ENCODE results near the gene LTV1.
"Not testable (repeated sequence)": the region's sequence is repeated elsewhere in the genome, so short reads cannot be mapped to it uniquely, and the experiment has no call there.

The LTV1 gene

GRCh38 chr6:143842902-143843676 is at the start of gene LTV1:
Gene LTV1 (plus strand): TSS chr6:143843338. CDS start chr6:143843478, 140 bp downstream.
- peak; percentile 86 for DNase-seq (ENCODE audit: low read depth)

- not testable (repeated sequence) for DNase-seq (ENCODE audit: low read depth)
Measured at GRCh38 chr6:143796551-143796950, 46.6 kb upstream of the LTV1 start.

- not testable (repeated sequence) for DNase-seq (ENCODE audit: low read depth)
Measured at GRCh38 chr6:143798487-143798886, 44.7 kb upstream of the LTV1 start.

- DNase-seq (ENCODE audit: low read depth): no peak
Measured at GRCh38 chr6:143802833-143803565, 40.1 kb upstream of the LTV1 start.

- no peak for DNase-seq (ENCODE audit: low read depth)
Measured at GRCh38 chr6:143803769-143804568, 39.2 kb upstream of the LTV1 start.

GRCh38 chr6:143804835-143805239 is 38.3 kb upstream of the LTV1 start:
- no peak for DNase-seq (ENCODE audit: low read depth)

- peak; percentile 9 for DNase-seq (ENCODE audit: low read depth)
Measured at GRCh38 chr6:143806282-143807102, 36.6 kb upstream of the LTV1 start.

GRCh38 chr6:143807103-143807772 is 35.9 kb upstream of the LTV1 start:
- DNase-seq (ENCODE audit: low read depth): no peak

- DNase-seq (ENCODE audit: low read depth): no peak
Measured at GRCh38 chr6:143810745-143811144, 32.4 kb upstream of the LTV1 start.

GRCh38 chr6:143811501-143812157 is 31.5 kb upstream of the LTV1 start:
- no peak for DNase-seq (ENCODE audit: low read depth)

GRCh38 chr6:143817621-143818020 is 25.5 kb upstream of the LTV1 start:
- DNase-seq (ENCODE audit: low read depth): no peak

- no peak for DNase-seq (ENCODE audit: low read depth)
Measured at GRCh38 chr6:143821359-143821758, 21.8 kb upstream of the LTV1 start.

GRCh38 chr6:143822584-143823024 is 20.5 kb upstream of the LTV1 start:
- no peak for DNase-seq (ENCODE audit: low read depth)

- no peak for DNase-seq (ENCODE audit: low read depth)
Measured at GRCh38 chr6:143823548-143823947, 19.6 kb upstream of the LTV1 start.

- no peak for DNase-seq (ENCODE audit: low read depth)
Measured at GRCh38 chr6:143828572-143828971, 14.6 kb upstream of the LTV1 start.

GRCh38 chr6:143836150-143836549 is 7.0 kb upstream of the LTV1 start:
- no peak for DNase-seq (ENCODE audit: low read depth)

GRCh38 chr6:143838395-143838794 is 4.7 kb upstream of the LTV1 start:
- DNase-seq (ENCODE audit: low read depth): no peak

GRCh38 chr6:143839196-143839595 is 3.9 kb upstream of the LTV1 start:
- no peak for DNase-seq (ENCODE audit: low read depth)

- DNase-seq (ENCODE audit: low read depth): no peak
Measured at GRCh38 chr6:143840595-143841265, 2.4 kb upstream of the LTV1 start.

- DNase-seq (ENCODE audit: low read depth): no peak
Measured at GRCh38 chr6:143842461-143842901, 657 bp upstream of the LTV1 start.
